H1 (cell line): ENCODE data around the gene MAP2K1. TPM values are rescaled to one million over a fixed set of nuclear protein-coding genes. Genes with fewer than 3 reads are reported as not detected.

Source experiments
- CTCF ChIA-PET: fragments of 300-600 bp; sonication (Branson Sonifier 250); formaldehyde crosslinking; loops from one replicate; lab custom pipeline; 2021; ENCODE audit not compliant: partially characterized antibody; lab: Charles Lee
- POLR2A ChIA-PET: fragments of 300-600 bp; sonication (Branson Sonifier 250); formaldehyde crosslinking; loops from one replicate; lab custom pipeline; 2021; ENCODE audit warnings: inconsistent platforms; ENCODE audit not compliant: partially characterized antibody; lab: Charles Lee
- DNase-seq, 2 experiments: peaks; one replicate each; pipeline versions ENCODE4 v3.0.0 to v3.0.0-alpha.2; 2010 to 2022; ENCODE audit warnings: low spot score in 2 of 2, low read depth in 1 of 2, mixed read lengths in 1 of 2
- FAIRE-seq: peaks from 2 replicates; lab custom pipeline; 2011; peaks lifted over from hg19 to GRCh38; lab: Jason Lieb, UNC
- H2AFZ ChIP-seq: 2 replicates; pipeline ENCODE4 v1.8.1; 2012; ENCODE audit warnings: low read length, inconsistent platforms
- H2AK5ac ChIP-seq: 2 replicates; pipeline ENCODE4 v1.6.1; 2013; ENCODE audit warnings: low read depth, low read length
- H2BK120ac ChIP-seq: replicated peaks from 2 replicates; pipeline ENCODE3; 2013; ENCODE audit warnings: low read depth, low read length, inconsistent platforms
- H2BK12ac ChIP-seq: 2 replicates; pipeline ENCODE4 v1.6.1; 2013; ENCODE audit warnings: low read depth, low read length
- H2BK15ac ChIP-seq: 2 replicates; pipeline ENCODE4 v1.6.1; 2013; ENCODE audit warnings: low read length
- H2BK20ac ChIP-seq: 2 replicates; pipeline ENCODE4 v1.6.1; 2013; ENCODE audit warnings: low read length
- H2BK5ac ChIP-seq: 2 replicates; pipeline ENCODE4 v1.6.1; 2013; ENCODE audit warnings: low read depth, low read length
- H3K14ac ChIP-seq: 2 replicates; pipeline ENCODE4 v1.6.1; 2013; ENCODE audit warnings: inconsistent platforms; ENCODE audit not compliant: insufficient read length
- H3K18ac ChIP-seq: 2 replicates; pipeline ENCODE4 v1.6.1; 2013; ENCODE audit warnings: low read length; ENCODE audit errors: extremely low read depth
- H3K23ac ChIP-seq: 2 replicates; pipeline ENCODE4 v1.6.1; 2013; ENCODE audit warnings: inconsistent platforms; ENCODE audit not compliant: insufficient read length
- H3K23me2 ChIP-seq: 2 replicates; pipeline ENCODE4 v1.6.1; 2013; ENCODE audit warnings: low read depth, low read length
- H3K27ac ChIP-seq: 2 replicates; pipeline ENCODE4 v1.6.1; 2011; ENCODE audit warnings: low read depth, low read length, inconsistent platforms
- H3K27me3 ChIP-seq, 4 experiments: replicated peaks in 1 of 4; 1 replicate in 1 of 4; 2 replicates in 3 of 4; pipeline versions ENCODE4 v1.6.1 to v1.8.1; 2011 to 2013; ENCODE audit warnings: low read length in 3 of 4, mild to moderate bottlenecking in 3 of 4, inconsistent platforms in 2 of 4, mixed read lengths in 2 of 4, moderate library complexity in 1 of 4; ENCODE audit not compliant: control insufficient read depth in 3 of 4, insufficient read depth in 3 of 4; ENCODE audit errors: extremely low read depth in 1 of 4
- H3K36me3 ChIP-seq, 4 experiments: 2 replicates each; pipeline versions ENCODE4 v1.6.1 to v1.8.1; 2011 to 2013; ENCODE audit warnings: mild to moderate bottlenecking in 4 of 4, low read length in 3 of 4, moderate library complexity in 2 of 4, control low read depth in 1 of 4, inconsistent platforms in 1 of 4; ENCODE audit not compliant: insufficient read depth in 4 of 4, control insufficient read depth in 2 of 4
- H3K4ac ChIP-seq: replicated peaks from 2 replicates; pipeline ENCODE3; 2013; ENCODE audit warnings: low read length, low read depth, mixed read lengths, inconsistent platforms; ENCODE audit not compliant: insufficient read length
- H3K4me1 ChIP-seq, 4 experiments: replicated peaks in 1 of 4; 1 replicate in 1 of 4; 2 replicates in 3 of 4; pipeline versions ENCODE4 v1.6.1 to v1.8.1; 2011 to 2013; ENCODE audit warnings: low read length in 3 of 4, inconsistent platforms in 2 of 4, mixed read lengths in 1 of 4; ENCODE audit not compliant: insufficient read depth in 4 of 4, control insufficient read depth in 3 of 4
- H3K4me2 ChIP-seq, 2 experiments: 2 replicates each; pipeline versions ENCODE4 v1.6.1 to v1.8.1; 2011 to 2013; ENCODE audit warnings: low read depth in 2 of 2, low read length in 2 of 2, control low read depth in 1 of 2, inconsistent platforms in 1 of 2, mild to moderate bottlenecking in 1 of 2; ENCODE audit not compliant: insufficient read depth in 1 of 2
- H3K4me3 ChIP-seq, 4 experiments: fragments of 200-600, 300-600 bp in 1 of 4; sonication (generic), shearing (Covaris generic), sonication (Bioruptor Twin) in 1 of 4; 2 replicates each; pipeline versions ENCODE4 v1.5.1 to v1.8.1; 2011 to 2016; ENCODE audit warnings: low read length in 4 of 4, low read depth in 3 of 4, control low read depth in 2 of 4, inconsistent platforms in 2 of 4, mild to moderate bottlenecking in 2 of 4, mixed read lengths in 1 of 4, moderate library complexity in 1 of 4; ENCODE audit not compliant: insufficient read depth in 2 of 4; ENCODE audit errors: extremely low read depth in 1 of 4
- H3K56ac ChIP-seq: replicated peaks from 2 replicates; pipeline ENCODE3; 2013; ENCODE audit warnings: low read depth, mild to moderate bottlenecking, mixed read lengths, low read length, inconsistent platforms; ENCODE audit not compliant: insufficient read length
- H3K79me1 ChIP-seq: 2 replicates; pipeline ENCODE4 v1.6.1; 2013; ENCODE audit warnings: low read depth, low read length, control low read depth
- H3K79me2 ChIP-seq, 2 experiments: 2 replicates each; pipeline versions ENCODE4 v1.6.1 to v1.8.1; 2012 to 2013; ENCODE audit warnings: low read length in 2 of 2, mild to moderate bottlenecking in 2 of 2, inconsistent platforms in 1 of 2; ENCODE audit not compliant: insufficient read depth in 2 of 2, control insufficient read depth in 1 of 2
- H3K9ac ChIP-seq, 4 experiments: replicated peaks in 1 of 4; 1 replicate in 1 of 4; 2 replicates in 3 of 4; pipeline versions ENCODE4 v1.6.1 to v1.8.1; 2011 to 2013; ENCODE audit warnings: low read depth in 3 of 4, low read length in 3 of 4, control low read depth in 2 of 4, mild to moderate bottlenecking in 2 of 4, moderate library complexity in 2 of 4, inconsistent platforms in 1 of 4; ENCODE audit errors: extremely low read depth in 1 of 4
- H3K9me3 ChIP-seq, 2 experiments: 2 replicates each; pipeline versions ENCODE4 v1.6.1 to v1.8.1; 2012 to 2013; ENCODE audit warnings: mild to moderate bottlenecking in 2 of 2, moderate library complexity in 2 of 2, control low read depth in 1 of 2, inconsistent platforms in 1 of 2, low read depth in 1 of 2, low read length in 1 of 2, mixed read lengths in 1 of 2; ENCODE audit not compliant: insufficient read depth in 2 of 2
- H4K20me1 ChIP-seq, 2 experiments: replicated peaks in 1 of 2; 2 replicates each; pipeline versions ENCODE3 to v1.8.1; 2011 to 2013; ENCODE audit warnings: inconsistent platforms in 2 of 2, low read length in 2 of 2, mild to moderate bottlenecking in 1 of 2; ENCODE audit not compliant: insufficient read depth in 2 of 2, control insufficient read depth in 1 of 2
- H4K5ac ChIP-seq: 2 replicates; pipeline ENCODE4 v1.6.1; 2013; ENCODE audit warnings: low read length, low read depth, mixed read lengths, inconsistent platforms; ENCODE audit not compliant: insufficient read length
- H4K8ac ChIP-seq: 2 replicates; pipeline ENCODE4 v1.8.0; 2013; ENCODE audit warnings: mild to moderate bottlenecking, moderate library complexity, low read length, inconsistent platforms; ENCODE audit not compliant: insufficient read depth; ENCODE audit errors: extremely low read depth
- H4K91ac ChIP-seq: replicated peaks from 2 replicates; pipeline ENCODE3; 2013; ENCODE audit warnings: low read length, mixed read lengths, inconsistent platforms; ENCODE audit not compliant: insufficient read length
- ASH2L ChIP-seq: fragments of 200-600, 300-600 bp; sonication (generic); IDR thresholded peaks from one replicate; pipeline ENCODE4 v1.7.1; 2017; ENCODE audit warnings: low read length
- CHD1 ChIP-seq: IDR thresholded peaks from 2 replicates; pipeline ENCODE4 v1.6.1; 2012; ENCODE audit warnings: low read depth, low read length, improper control_type of control experiment
- CTCF ChIP-seq, 3 experiments: IDR thresholded peaks; 1 replicate in 2 of 3; 2 replicates in 1 of 3; pipeline versions ENCODE4 v1.5.1 to v1.6.1; 2011; ENCODE audit warnings: low read length in 3 of 3, mild to moderate bottlenecking in 3 of 3, inconsistent platforms in 2 of 3, low read depth in 1 of 3, moderate library complexity in 1 of 3; ENCODE audit not compliant: insufficient read depth in 1 of 3; ENCODE audit errors: control extremely low read depth in 1 of 3
- GTF2F1 ChIP-seq: IDR thresholded peaks from 2 replicates; pipeline ENCODE4 v1.6.1; 2012; ENCODE audit warnings: low read depth, low read length, improper control_type of control experiment, borderline replicate concordance
- JUND ChIP-seq: IDR thresholded peaks from 2 replicates; pipeline ENCODE4 v1.6.1; 2011; ENCODE audit warnings: mild to moderate bottlenecking, improper control_type of control experiment, low read length
- KDM5A ChIP-seq: fragments of 200-600 bp; IDR thresholded peaks from 2 replicates; pipeline ENCODE4 v1.7.1; 2012; ENCODE audit warnings: mild to moderate bottlenecking, low read length, inconsistent platforms, mixed read lengths
- RBBP5 ChIP-seq: IDR thresholded peaks from 2 replicates; pipeline ENCODE4 v1.7.1; 2012; ENCODE audit warnings: low read depth, mild to moderate bottlenecking, inconsistent platforms, low read length, moderate library complexity, borderline replicate concordance
- SIX5 ChIP-seq: IDR thresholded peaks from 2 replicates; pipeline ENCODE4 v1.6.1; 2011; ENCODE audit warnings: mild to moderate bottlenecking, low read depth, low read length
- WGBS, 2 experiments: shearing (Covaris generic) in 1 of 2; methylation state at CpG; one replicate each; pipeline versions ENCODE4 v1.1.6 to v1.1.7; 2013 to 2015; ENCODE audit warnings: low lambda C conversion rate in 2 of 2, mixed read lengths in 2 of 2, inconsistent platforms in 1 of 2, low coverage in 1 of 2, missing lambda C conversion rate in 1 of 2; ENCODE audit not compliant: insufficient replicate concordance in 2 of 2, insufficient coverage in 1 of 2, insufficient read length in 1 of 2; ENCODE audit errors: extremely low coverage in 1 of 2, missing lambda C conversion rate in 1 of 2; 5-methylcytosine and 5-hydroxymethylcytosine counted together
- polyA plus RNA-seq, 7 experiments: library from polyadenylated mRNA; depleted of rRNA in 3 of 7; stranded (reverse) in 5 of 7; unstranded in 2 of 7; fragments of >200 nt in 5 of 7; fragments of 200-250 nt in 2 of 7; gene quantifications; 1 replicate in 5 of 7; 2 replicates in 1 of 7; 4 replicates in 1 of 7; pipeline versions ENCODE4 v1.2.1 to v1.2.3, GENCODE V29; 2011 to 2013; ENCODE audit warnings: missing spikeins in 2 of 7, mixed read lengths in 2 of 7
- total RNA-seq: library from RNA; stranded (reverse); fragmentation: NEBNext Ultra II Directional; extraction: Animal tissue kit (Norgen Biotek cat#: 25700); gene quantifications from 2 replicates; pipeline ENCODE4 v1.2.1, GENCODE V29; 2021
- TF ChIP-seq, protein P1 (sequence below): IDR thresholded peaks from 2 replicates; pipeline ENCODE4 v1.6.1; 2012; ENCODE audit warnings: inconsistent platforms

The MAP2K1 gene
- total and polyA plus RNA-seq, 2 of the 8 experiments (the other 6 are each of a cell fraction or from before 2014, with no cell fraction given): 54.7 to 78.2 TPM

DNA sequence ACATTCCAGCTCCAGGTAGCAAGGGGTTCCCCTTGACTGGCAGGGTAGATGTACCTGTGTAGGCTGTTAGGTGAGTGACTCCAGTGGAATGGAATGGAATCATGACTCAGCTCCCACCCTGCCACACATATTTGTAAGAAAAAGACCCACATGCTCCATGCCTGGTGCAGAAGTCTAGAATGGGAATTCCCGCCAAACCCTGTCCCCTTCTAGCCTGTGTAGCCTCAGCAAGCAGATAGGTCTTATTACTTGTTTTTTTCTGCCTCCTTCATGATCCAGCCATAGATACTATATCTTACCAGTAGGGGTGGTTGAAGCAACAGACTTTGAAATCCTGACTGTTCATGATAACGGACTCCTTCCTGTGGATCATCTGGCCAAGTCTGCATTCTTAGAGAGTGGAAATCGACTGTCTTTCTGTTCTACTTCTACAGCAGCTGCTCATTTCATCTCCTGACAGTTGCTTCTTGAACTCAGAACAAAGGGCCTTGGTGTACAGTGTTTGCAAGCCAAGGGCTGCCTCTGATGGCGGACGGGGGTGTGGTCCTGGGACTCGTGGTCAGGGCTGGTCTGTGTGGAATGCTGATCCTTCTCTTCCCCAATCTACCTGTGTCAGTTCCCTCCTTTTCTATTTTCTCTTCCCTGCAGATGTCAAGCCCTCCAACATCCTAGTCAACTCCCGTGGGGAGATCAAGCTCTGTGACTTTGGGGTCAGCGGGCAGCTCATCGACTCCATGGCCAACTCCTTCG is 94.6 kb downstream of the MAP2K1 start:
- no peak overlapping the region for H2BK120ac ChIP-seq
- H3K27ac ChIP-seq: no peak overlapping the region
- peaks cover 1 to 11% (median 6%) of the 10 kb centered on the region in 4 experiments for H3K4me1 ChIP-seq
- H3K23ac ChIP-seq: no peak overlapping the region
- no peak overlapping the region for H3K18ac ChIP-seq
- no peak overlapping the region for H4K8ac ChIP-seq
- no peak overlapping the region for H2AFZ ChIP-seq
- 93% methylated on average over 10 of the region's 10 CpGs; no CpG with 5 or more reads in 1 of the 2 experiments for WGBS, 2 experiments
- no peaks in the 10 kb centered on the region for H3K27me3 ChIP-seq
- no peaks in the 10 kb centered on the region for H3K9me3 ChIP-seq
- peaks cover 3% of the 10 kb centered on the region in 2 experiments for H4K20me1 ChIP-seq
- peaks cover 0 to 16% of the 10 kb centered on the region in 2 experiments; a peak in 1 of 4 replicates for H3K79me2 ChIP-seq
- ChIA-PET POLR2A (interaction anchor here (1.0 to 2.9 kb wide), 5 partner anchors 9 to 24 kb away, joined by 3 to 14 read pairs (median 4); partner anchors contain the start of genes SNAPC5 and ZWILCH), CTCF (interaction anchor here (1.2 to 1.5 kb wide), 3 partner anchors 16 to 77 kb away, joined by 3 to 7 read pairs (median 3); partner anchors contain the start of gene SNAPC5)
- no peak overlapping the region for H2BK20ac ChIP-seq
- no peak overlapping the region for H4K91ac ChIP-seq
- H4K5ac ChIP-seq: no peak overlapping the region
- H3K4me3 ChIP-seq: no peak overlapping the region
- peaks cover 0 to 20% (median 10%) of the 10 kb centered on the region in 4 experiments; a peak in 5 of 8 replicates for H3K36me3 ChIP-seq
- FAIRE-seq: no peak
- no peak overlapping the region for H3K4me2 ChIP-seq
- H3K56ac ChIP-seq: no peak overlapping the region
- H2BK15ac ChIP-seq: no peak overlapping the region
- H2BK12ac ChIP-seq: no peak overlapping the region
- no peak overlapping the region for H2AK5ac ChIP-seq
- no peaks in the 10 kb centered on the region for H3K23me2 ChIP-seq
- H3K9ac ChIP-seq: no peak overlapping the region
- no peak overlapping the region for H2BK5ac ChIP-seq
- H3K14ac ChIP-seq: no peak overlapping the region
- H3K4ac ChIP-seq: no peak overlapping the region
- peaks cover 5% of the 10 kb centered on the region; the same call in 1 of the 2 replicates for H3K79me1 ChIP-seq
- DNase-seq: no peak
- TF ChIP-seq JUND: no peak
- no peak for TF ChIP-seq RBBP5
- TF ChIP-seq CTCF (IDR thresholded peaks at IDR 0.05; ENCODE audit: control extremely low read depth in 1 of 3, insufficient read depth in 1 of 3, low read depth in 1 of 3, low read length in 3 of 3): no peak
- TF ChIP-seq CHD1: no peak
- no peak for TF ChIP-seq ASH2L
- TF ChIP-seq GTF2F1: no peak
- TF ChIP-seq, protein P1, sequence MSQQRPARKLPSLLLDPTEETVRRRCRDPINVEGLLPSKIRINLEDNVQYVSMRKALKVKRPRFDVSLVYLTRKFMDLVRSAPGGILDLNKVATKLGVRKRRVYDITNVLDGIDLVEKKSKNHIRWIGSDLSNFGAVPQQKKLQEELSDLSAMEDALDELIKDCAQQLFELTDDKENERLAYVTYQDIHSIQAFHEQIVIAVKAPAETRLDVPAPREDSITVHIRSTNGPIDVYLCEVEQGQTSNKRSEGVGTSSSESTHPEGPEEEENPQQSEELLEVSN: no peak
- no peak for TF ChIP-seq KDM5A
- TF ChIP-seq SIX5: no peak
